Caco-2 (cell line): ENCODE measurements around the gene C17orf100. TPM values are rescaled to one million over a fixed set of nuclear protein-coding genes. Genes with fewer than 3 reads are reported as not detected.

ENCODE experiments used
- BruUV-seq: library from RNA; stranded (reverse); fragments of 400-500 nt; replicated peaks from 2 replicates; lab custom pipeline; 2021; lab: Mats Ljungman, UMichigan
- CTCF ChIA-PET: fragments of 300-600 bp; sonication (Branson Sonifier 250); formaldehyde crosslinking; loops from one replicate; lab custom pipeline; 2022; ENCODE audit warnings: antibody characterized with exemption; lab: Charles Lee
- POLR2A ChIA-PET: fragments of 300-600 bp; sonication (Branson Sonifier 250); formaldehyde crosslinking; loops from one replicate; lab custom pipeline; 2022; ENCODE audit warnings: antibody characterized with exemption; lab: Charles Lee
- DNase-seq, 2 experiments: peaks; one replicate each; pipeline versions ENCODE4 v3.0.0 to v3.0.0-alpha.2; 2020 to 2022
- H3K27me3 ChIP-seq: replicated peaks from 2 replicates; pipeline ENCODE4 v1.6.0; 2011; ENCODE audit warnings: low read length; ENCODE audit not compliant: control insufficient read depth, insufficient read depth
- H3K36me3 ChIP-seq: 2 replicates; pipeline ENCODE4 v1.5.1; 2011; ENCODE audit warnings: low read length; ENCODE audit not compliant: control insufficient read depth, insufficient read depth
- H3K4me1 ChIP-seq: fragments of 250-450 bp; sonication (Bioruptor Pico); 2 replicates; pipeline ENCODE4 v1.5.1; 2020; ENCODE audit warnings: mild to moderate bottlenecking
- H3K4me3 ChIP-seq: 2 replicates; pipeline ENCODE4 v1.5.1; 2011; ENCODE audit warnings: low read depth, mild to moderate bottlenecking, control low read depth, low read length
- H3K9me3 ChIP-seq: fragments of 250-450 bp; sonication (Bioruptor Pico); 2 replicates; pipeline ENCODE4 v1.5.1; 2020; ENCODE audit warnings: mild to moderate bottlenecking, moderate library complexity
- H3K27ac Mint-ChIP-seq: one replicate; pipeline ENCODE4 v1.8.0; 2022; ENCODE audit warnings: mixed read lengths; ENCODE audit not compliant: unreplicated experiment
- H3K27me3 Mint-ChIP-seq: one replicate; pipeline ENCODE4 v1.8.0; 2022; ENCODE audit warnings: mixed read lengths; ENCODE audit not compliant: insufficient read depth, unreplicated experiment
- H3K36me3 Mint-ChIP-seq: one replicate; pipeline ENCODE4 v1.8.0; 2022; ENCODE audit warnings: mild to moderate bottlenecking, mixed read lengths; ENCODE audit not compliant: insufficient read depth, unreplicated experiment
- H3K4me1 Mint-ChIP-seq: one replicate; pipeline ENCODE4 v1.8.0; 2022; ENCODE audit warnings: low read depth, mixed read lengths; ENCODE audit not compliant: unreplicated experiment
- H3K4me3 Mint-ChIP-seq: one replicate; pipeline ENCODE4 v1.8.0; 2022; ENCODE audit warnings: mild to moderate bottlenecking, moderate library complexity, mixed read lengths; ENCODE audit not compliant: unreplicated experiment
- H3K9me3 Mint-ChIP-seq: one replicate; pipeline ENCODE4 v1.8.0; 2022; ENCODE audit warnings: mixed read lengths; ENCODE audit not compliant: unreplicated experiment
- intact Hi-C: fragments of 100-400 bp; cut with micrococcal nuclease; formaldehyde crosslinking; loops from one replicate; pipeline ENCODE4 v1.10.0; 2022; ENCODE audit not compliant: unreplicated experiment
- total RNA-seq: library from RNA; stranded (reverse); gene quantifications from 2 replicates; pipeline ENCODE4 v1.2.3, GENCODE V29; 2022
- TF ChIP-seq, protein P1 (sequence below), 2 experiments: fragments of 200-600 bp in 1 of 2; IDR thresholded peaks; 1 replicate in 1 of 2; 2 replicates in 1 of 2; pipeline versions ENCODE4 v1.5.1 to v1.8.0; 2011 to 2022; ENCODE audit warnings: antibody characterized with exemption in 1 of 2, control low read depth in 1 of 2, inconsistent platforms in 1 of 2, low read depth in 1 of 2, low read length in 1 of 2, mild to moderate bottlenecking in 1 of 2, moderate library complexity in 1 of 2; ENCODE audit not compliant: insufficient read depth in 1 of 2, severe bottlenecking in 1 of 2, unreplicated experiment in 1 of 2

The C17orf100 gene
- total RNA-seq, 1 experiment from 2014 or later, result 3.1 TPM

DNA sequence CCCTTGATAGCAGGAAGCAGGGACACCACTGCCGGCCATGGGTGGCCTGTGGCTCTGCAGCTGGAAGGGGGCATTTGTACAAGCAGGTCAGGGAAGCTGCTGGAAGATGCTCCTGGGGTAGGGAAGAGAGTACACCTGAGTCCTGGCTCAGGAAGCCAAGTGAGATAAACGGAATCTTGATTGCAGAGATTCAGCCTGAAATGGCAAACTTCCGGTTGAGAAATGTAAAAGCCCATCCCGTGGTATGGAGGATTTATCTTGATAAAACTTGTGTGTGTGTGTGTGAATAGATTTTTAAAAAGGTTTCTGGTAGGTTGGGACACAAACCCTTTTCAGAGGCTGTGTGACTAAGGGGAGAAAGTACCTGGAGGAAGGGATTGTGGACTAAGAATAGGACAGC lies 29.6 kb downstream of the C17orf100 start:
- Mint-ChIP-seq H3K9me3 (no peaks in the 10 kb centered on the region), H3K27ac (no peak overlapping the region), H3K4me3 (no peak overlapping the region), H3K27me3 (no peaks in the 10 kb centered on the region), H3K36me3 (no peaks in the 10 kb centered on the region), H3K4me1 (no peaks in the 10 kb centered on the region)
- no peak overlapping the region for H3K4me3 ChIP-seq
- no peaks in the 10 kb centered on the region for H3K27me3 ChIP-seq
- ChIA-PET POLR2A (no interaction called here), CTCF (no interaction called here)
- H3K4me1 ChIP-seq, result no peaks in the 10 kb centered on the region
- intact Hi-C loops, result no loop called here
- no peaks in the 10 kb centered on the region for H3K36me3 ChIP-seq
- H3K9me3 ChIP-seq, result no peaks in the 10 kb centered on the region
- TF ChIP-seq, protein P1, sequence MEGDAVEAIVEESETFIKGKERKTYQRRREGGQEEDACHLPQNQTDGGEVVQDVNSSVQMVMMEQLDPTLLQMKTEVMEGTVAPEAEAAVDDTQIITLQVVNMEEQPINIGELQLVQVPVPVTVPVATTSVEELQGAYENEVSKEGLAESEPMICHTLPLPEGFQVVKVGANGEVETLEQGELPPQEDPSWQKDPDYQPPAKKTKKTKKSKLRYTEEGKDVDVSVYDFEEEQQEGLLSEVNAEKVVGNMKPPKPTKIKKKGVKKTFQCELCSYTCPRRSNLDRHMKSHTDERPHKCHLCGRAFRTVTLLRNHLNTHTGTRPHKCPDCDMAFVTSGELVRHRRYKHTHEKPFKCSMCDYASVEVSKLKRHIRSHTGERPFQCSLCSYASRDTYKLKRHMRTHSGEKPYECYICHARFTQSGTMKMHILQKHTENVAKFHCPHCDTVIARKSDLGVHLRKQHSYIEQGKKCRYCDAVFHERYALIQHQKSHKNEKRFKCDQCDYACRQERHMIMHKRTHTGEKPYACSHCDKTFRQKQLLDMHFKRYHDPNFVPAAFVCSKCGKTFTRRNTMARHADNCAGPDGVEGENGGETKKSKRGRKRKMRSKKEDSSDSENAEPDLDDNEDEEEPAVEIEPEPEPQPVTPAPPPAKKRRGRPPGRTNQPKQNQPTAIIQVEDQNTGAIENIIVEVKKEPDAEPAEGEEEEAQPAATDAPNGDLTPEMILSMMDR (IDR thresholded peaks at IDR 0.05; ENCODE audit: insufficient read depth in 1 of 2, low read depth in 1 of 2, low read length in 1 of 2, severe bottlenecking in 1 of 2, unreplicated experiment in 1 of 2), result no peak
- no peak for DNase-seq
- BruUV-seq, result no TSS peak

DNA sequence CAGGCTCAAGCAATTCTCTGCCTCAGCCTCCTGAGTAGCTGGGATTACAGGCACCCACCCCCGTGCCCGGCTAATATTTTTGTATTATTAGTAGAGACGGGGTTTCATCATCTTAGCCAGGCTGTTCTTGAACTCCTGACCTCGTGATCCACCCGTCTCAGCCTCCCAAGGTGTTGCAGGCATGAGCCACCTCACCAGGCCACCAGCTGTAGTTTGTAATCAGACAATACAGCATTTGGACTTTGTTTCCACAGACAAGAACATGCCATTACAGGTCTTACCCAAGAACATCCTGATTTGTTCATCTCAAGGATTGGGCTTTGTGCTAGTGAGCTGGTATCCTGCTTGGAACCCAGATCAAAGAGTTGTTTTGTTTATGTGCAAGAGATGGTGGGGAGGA lies 30.1 kb downstream of the C17orf100 start:
- Histone ChIP-seq H3K4me1 (no peaks in the 10 kb centered on the region), H3K9me3 (no peaks in the 10 kb centered on the region), H3K4me3 (no peak overlapping the region), H3K27me3 (no peaks in the 10 kb centered on the region), H3K36me3 (no peaks in the 10 kb centered on the region)
- Mint-ChIP-seq H3K4me1 (no peaks in the 10 kb centered on the region), H3K27me3 (no peaks in the 10 kb centered on the region), H3K9me3 (no peaks in the 10 kb centered on the region), H3K36me3 (no peaks in the 10 kb centered on the region), H3K27ac (no peak overlapping the region), H3K4me3 (no peak overlapping the region)
- DNase-seq, result no peak
- BruUV-seq, result no TSS peak
- ChIA-PET CTCF (no interaction called here), POLR2A (no interaction called here)
- intact Hi-C loops, result no loop called here
- TF ChIP-seq, protein P1 (IDR thresholded peaks at IDR 0.05; ENCODE audit: insufficient read depth in 1 of 2, low read depth in 1 of 2, low read length in 1 of 2, severe bottlenecking in 1 of 2, unreplicated experiment in 1 of 2), result no peak

DNA sequence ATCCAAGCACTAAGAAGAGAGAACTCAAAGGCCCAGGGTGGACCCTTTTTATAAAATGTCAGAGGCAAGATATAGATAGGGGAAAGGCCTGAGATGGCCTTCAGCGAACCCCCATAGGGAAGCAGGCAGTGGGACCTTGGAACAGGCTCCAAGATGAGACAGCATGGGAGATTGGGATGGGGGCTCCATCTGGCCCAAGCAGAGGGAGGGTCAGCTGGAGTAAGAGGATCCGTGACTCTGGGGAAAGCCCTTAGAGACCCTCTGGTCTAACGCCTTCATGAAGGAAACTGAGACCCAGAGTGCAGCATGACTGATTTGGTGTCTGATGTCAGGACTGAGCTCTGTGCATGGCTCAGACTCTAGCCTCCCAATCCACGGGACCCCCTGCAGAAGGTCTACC lies 30.8 kb downstream of the C17orf100 start:
- Histone ChIP-seq H3K27me3 (no peaks in the 10 kb centered on the region), H3K4me3 (no peak overlapping the region), H3K36me3 (no peaks in the 10 kb centered on the region), H3K9me3 (no peaks in the 10 kb centered on the region), H3K4me1 (no peaks in the 10 kb centered on the region)
- TF ChIP-seq, protein P1 (IDR thresholded peaks at IDR 0.05; ENCODE audit: insufficient read depth in 1 of 2, low read depth in 1 of 2, low read length in 1 of 2, severe bottlenecking in 1 of 2, unreplicated experiment in 1 of 2), result no peak
- DNase-seq, result no peak
- POLR2A ChIA-PET, result no interaction called here
- no TSS peak for BruUV-seq
- Mint-ChIP-seq H3K4me1 (no peaks in the 10 kb centered on the region), H3K4me3 (no peak overlapping the region), H3K9me3 (no peaks in the 10 kb centered on the region), H3K27me3 (no peaks in the 10 kb centered on the region), H3K36me3 (no peaks in the 10 kb centered on the region), H3K27ac (no peak overlapping the region)
- CTCF ChIA-PET, result no interaction called here
- intact Hi-C loops, result no loop called here
